Breast epithelium (tissue), 3 donors: Measurements from ENCODE around the gene EBF3.

Experiments used
- CTCF ChIP-seq, 3 donors: fragments of 450-650 bp; IDR thresholded peaks; one replicate each; pipeline ENCODE4 v1.5.1; 2016 to 2017; ENCODE audit warnings: antibody characterized with exemption in 3 of 3, mild to moderate bottlenecking in 3 of 3, moderate library complexity in 3 of 3
- POLR2A ChIP-seq: fragments of 450-650 bp; IDR thresholded peaks from one replicate; pipeline ENCODE4 v1.6.1; 2016; ENCODE audit warnings: antibody characterized with exemption, mild to moderate bottlenecking, moderate library complexity
- POLR2AphosphoS5 ChIP-seq, 3 donors: sonication (generic); formaldehyde crosslinking; IDR thresholded peaks; one replicate each; pipeline ENCODE4 v1.6.1; 2017; ENCODE audit warnings: antibody characterized with exemption in 3 of 3

GRCh38 chr10:129887986-129888783 is 75.9 kb downstream of the EBF3 start:
- TF ChIP-seq POLR2AphosphoS5 (IDR thresholded peaks at IDR 0.05), result no peak
- TF ChIP-seq POLR2A, result no peak
- TF ChIP-seq CTCF (IDR thresholded peaks at IDR 0.05), result no peak
